MM.1S (cell line): ENCODE measurements around the gene CCT6B.

Source experiments
- DNase-seq: peaks from one replicate; pipeline ENCODE4 v3.0.0-alpha.2; 2015
- H2AFZ ChIP-seq: fragments of 300-600 bp; sonication (generic); 2 replicates; pipeline ENCODE4 v1.6.0; 2016; ENCODE audit warnings: antibody characterized with exemption, low read length
- H3F3A ChIP-seq: fragments of 300-600 bp; sonication (generic); 2 replicates; pipeline ENCODE4 v1.6.1; 2016; ENCODE audit warnings: mild to moderate bottlenecking, antibody characterized with exemption, low read length, moderate library complexity, mixed read lengths; ENCODE audit not compliant: insufficient read depth
- H3K27ac ChIP-seq: fragments of 300-600 bp; sonication (generic); 2 replicates; pipeline ENCODE4 v1.5.1; 2016; ENCODE audit warnings: mild to moderate bottlenecking, low read length
- H3K27me3 ChIP-seq: fragments of 300-600 bp; sonication (generic); replicated peaks from 2 replicates; pipeline ENCODE4 v1.6.0; 2016; ENCODE audit warnings: low read length; ENCODE audit not compliant: insufficient read depth
- H3K36me3 ChIP-seq: fragments of 300-600 bp; sonication (generic); replicated peaks from 2 replicates; pipeline ENCODE4 v1.6.1; 2016; ENCODE audit warnings: mild to moderate bottlenecking, low read length, mixed read lengths; ENCODE audit not compliant: insufficient read depth
- H3K4me1 ChIP-seq: fragments of 300-600 bp; sonication (generic); 2 replicates; pipeline ENCODE4 v1.6.1; 2016; ENCODE audit warnings: low read length, mixed read lengths
- H3K4me2 ChIP-seq: fragments of 300-600 bp; sonication (generic); 2 replicates; pipeline ENCODE4 v1.6.0; 2016; ENCODE audit warnings: low read depth, low read length
- H3K4me3 ChIP-seq: fragments of 300-600 bp; sonication (generic); 2 replicates; pipeline ENCODE4 v1.5.1; 2016; ENCODE audit warnings: low read length, mixed read lengths
- H3K79me2 ChIP-seq: fragments of 300-600 bp; sonication (generic); 2 replicates; pipeline ENCODE4 v1.6.1; 2016; ENCODE audit warnings: mixed run types, low read length, mixed read lengths
- H3K9ac ChIP-seq: fragments of 300-600 bp; sonication (generic); 2 replicates; pipeline ENCODE4 v1.6.1; 2016; ENCODE audit warnings: low read length, mixed read lengths
- H3K9me2 ChIP-seq: fragments of 300-600 bp; sonication (generic); replicated peaks from 2 replicates; pipeline ENCODE4 v1.6.1; 2016; ENCODE audit warnings: mild to moderate bottlenecking, low read length, mixed read lengths; ENCODE audit not compliant: insufficient read depth
- H3K9me3 ChIP-seq: fragments of 300-600 bp; sonication (generic); replicated peaks from 2 replicates; pipeline ENCODE4 v1.6.1; 2016; ENCODE audit warnings: mild to moderate bottlenecking, low read length, mixed read lengths; ENCODE audit not compliant: insufficient read depth
- H4K20me1 ChIP-seq: fragments of 300-600 bp; sonication (generic); 2 replicates; pipeline ENCODE4 v1.6.1; 2016; ENCODE audit warnings: mild to moderate bottlenecking, low read length, moderate library complexity, mixed read lengths; ENCODE audit not compliant: insufficient read depth
- EZH2 ChIP-seq: fragments of 300-600 bp; sonication (generic); optimal IDR thresholded peaks from 2 replicates; pipeline ENCODE3; 2017; ENCODE audit warnings: low read depth, mild to moderate bottlenecking, antibody characterized with exemption, low read length, mixed read lengths
- EZH2phosphoT487 ChIP-seq: fragments of 300-600 bp; sonication (generic); IDR thresholded peaks from 2 replicates; pipeline ENCODE4 v1.6.1; 2018; ENCODE audit warnings: antibody characterized with exemption, low read length
- TF ChIP-seq, protein P1 (sequence below): fragments of 300-600 bp; sonication (generic); IDR thresholded peaks from 2 replicates; pipeline ENCODE4 v1.5.1; 2016; ENCODE audit warnings: antibody characterized with exemption, low read length, mixed read lengths

Gene CCT6B

DNA sequence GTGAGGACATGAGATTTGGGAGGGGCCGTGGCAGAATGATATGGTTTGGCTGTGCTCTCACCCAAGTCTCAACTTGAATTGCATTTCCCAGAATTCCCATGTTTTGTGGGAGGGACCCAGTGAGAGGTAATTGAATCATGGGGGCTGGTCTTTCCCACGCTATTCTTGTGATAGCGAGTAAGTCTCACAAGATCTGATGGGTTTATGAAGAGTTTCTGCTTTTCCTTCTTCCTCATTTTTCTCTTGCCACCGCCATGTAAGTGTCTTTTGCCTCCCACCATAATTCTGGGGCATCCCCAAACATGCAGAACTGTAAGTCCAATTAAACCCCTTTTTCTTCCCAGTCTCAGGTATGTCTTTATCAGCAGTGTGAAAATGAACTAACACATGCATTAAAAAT, 40.6 kb downstream of the CCT6B start:
- peaks cover 5% of the 10 kb centered on the region; the same call in 1 of the 2 replicates for H3K4me1 ChIP-seq
- H3F3A ChIP-seq: no peaks in the 10 kb centered on the region
- H3K9me2 ChIP-seq: no peaks in the 10 kb centered on the region
- no peaks in the 10 kb centered on the region for H3K9me3 ChIP-seq
- H3K79me2 ChIP-seq: no peaks in the 10 kb centered on the region
- H2AFZ ChIP-seq: no peak overlapping the region
- no peaks in the 10 kb centered on the region for H3K27me3 ChIP-seq
- DNase-seq: no peak
- no peak overlapping the region for H3K4me2 ChIP-seq
- H4K20me1 ChIP-seq: no peaks in the 10 kb centered on the region
- H3K36me3 ChIP-seq: no peaks in the 10 kb centered on the region
- H3K27ac ChIP-seq: no peak overlapping the region
- H3K4me3 ChIP-seq: no peak overlapping the region
- H3K9ac ChIP-seq: no peak overlapping the region
- TF ChIP-seq EZH2 (no peak), EZH2phosphoT487 (no peak)
- TF ChIP-seq, protein P1, sequence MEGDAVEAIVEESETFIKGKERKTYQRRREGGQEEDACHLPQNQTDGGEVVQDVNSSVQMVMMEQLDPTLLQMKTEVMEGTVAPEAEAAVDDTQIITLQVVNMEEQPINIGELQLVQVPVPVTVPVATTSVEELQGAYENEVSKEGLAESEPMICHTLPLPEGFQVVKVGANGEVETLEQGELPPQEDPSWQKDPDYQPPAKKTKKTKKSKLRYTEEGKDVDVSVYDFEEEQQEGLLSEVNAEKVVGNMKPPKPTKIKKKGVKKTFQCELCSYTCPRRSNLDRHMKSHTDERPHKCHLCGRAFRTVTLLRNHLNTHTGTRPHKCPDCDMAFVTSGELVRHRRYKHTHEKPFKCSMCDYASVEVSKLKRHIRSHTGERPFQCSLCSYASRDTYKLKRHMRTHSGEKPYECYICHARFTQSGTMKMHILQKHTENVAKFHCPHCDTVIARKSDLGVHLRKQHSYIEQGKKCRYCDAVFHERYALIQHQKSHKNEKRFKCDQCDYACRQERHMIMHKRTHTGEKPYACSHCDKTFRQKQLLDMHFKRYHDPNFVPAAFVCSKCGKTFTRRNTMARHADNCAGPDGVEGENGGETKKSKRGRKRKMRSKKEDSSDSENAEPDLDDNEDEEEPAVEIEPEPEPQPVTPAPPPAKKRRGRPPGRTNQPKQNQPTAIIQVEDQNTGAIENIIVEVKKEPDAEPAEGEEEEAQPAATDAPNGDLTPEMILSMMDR: no peak

DNA sequence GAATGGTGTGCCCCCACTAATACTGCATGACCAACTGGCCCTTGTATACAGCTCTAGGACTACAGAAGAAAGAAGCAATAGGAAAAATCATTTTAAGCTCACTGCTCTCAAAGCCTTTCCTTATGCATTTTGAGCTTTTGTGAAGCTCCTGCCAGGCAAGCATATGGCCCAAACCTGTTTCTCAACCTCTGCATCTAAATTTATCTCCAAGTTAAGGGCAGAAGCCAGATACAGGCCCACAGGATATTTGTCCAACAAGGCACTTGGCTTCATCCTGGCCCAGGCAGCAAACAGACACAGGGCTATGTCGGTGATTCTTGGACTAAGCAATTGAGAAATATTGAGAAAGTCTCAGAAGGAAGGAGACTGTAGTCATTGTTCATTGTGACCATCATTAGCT, 43.9 kb downstream of the CCT6B start:
- no peak overlapping the region for H3K27ac ChIP-seq
- H3K27me3 ChIP-seq: no peaks in the 10 kb centered on the region
- H3K79me2 ChIP-seq: no peaks in the 10 kb centered on the region
- H3K9me2 ChIP-seq: no peaks in the 10 kb centered on the region
- no peaks in the 10 kb centered on the region for H3K9me3 ChIP-seq
- H3K4me3 ChIP-seq: no peak overlapping the region
- no peak overlapping the region for H3K9ac ChIP-seq
- no peak for TF ChIP-seq EZH2phosphoT487
- no peak for TF ChIP-seq EZH2
- TF ChIP-seq, protein P1: no peak
- no peaks in the 10 kb centered on the region for H3K36me3 ChIP-seq
- no peak for DNase-seq
- no peaks in the 10 kb centered on the region for H3K4me1 ChIP-seq
- no peaks in the 10 kb centered on the region for H4K20me1 ChIP-seq
- no peak overlapping the region for H2AFZ ChIP-seq
- no peak overlapping the region for H3K4me2 ChIP-seq
- H3F3A ChIP-seq: no peaks in the 10 kb centered on the region

DNA sequence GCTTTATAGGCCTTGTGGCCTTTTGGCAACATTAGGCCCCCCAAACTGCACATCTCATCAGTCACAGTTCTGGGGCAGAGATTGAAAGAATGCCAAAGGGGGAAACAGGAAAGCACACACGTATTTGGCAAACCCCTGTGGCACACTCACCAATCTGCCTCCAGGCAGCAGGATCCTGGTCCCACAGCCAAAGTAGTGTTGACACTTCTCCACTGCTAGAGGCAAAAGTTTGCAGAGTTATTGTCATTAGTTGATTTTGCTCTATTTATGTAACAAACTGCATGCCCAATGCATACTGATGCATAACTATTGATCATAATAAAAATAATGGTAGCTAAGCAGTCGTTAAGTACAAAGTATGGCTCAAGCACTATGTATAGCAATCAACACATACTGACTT, 45.1 kb downstream of the CCT6B start:
- no peaks in the 10 kb centered on the region for H3K79me2 ChIP-seq
- H3K9ac ChIP-seq: no peak overlapping the region
- DNase-seq: no peak
- no peaks in the 10 kb centered on the region for H3F3A ChIP-seq
- no peak overlapping the region for H3K4me3 ChIP-seq
- no peaks in the 10 kb centered on the region for H3K4me1 ChIP-seq
- no peak overlapping the region for H3K4me2 ChIP-seq
- H3K27me3 ChIP-seq: no peaks in the 10 kb centered on the region
- H3K36me3 ChIP-seq: no peaks in the 10 kb centered on the region
- H3K9me2 ChIP-seq: no peaks in the 10 kb centered on the region
- H3K27ac ChIP-seq: no peak overlapping the region
- TF ChIP-seq EZH2 (no peak), EZH2phosphoT487 (no peak)
- TF ChIP-seq, protein P1: no peak
- no peak overlapping the region for H2AFZ ChIP-seq
- H3K9me3 ChIP-seq: no peaks in the 10 kb centered on the region
- no peaks in the 10 kb centered on the region for H4K20me1 ChIP-seq
